Testis (tissue), 3 donors: Measurements from ENCODE around the gene CRACDL. TPM values are rescaled to one million over a fixed set of nuclear protein-coding genes. Genes with fewer than 3 reads are reported as not detected.

ENCODE experiments used
- DNase-seq: peaks from one replicate; pipeline ENCODE4 v3.0.0-alpha.2; 2019
- H3K27ac ChIP-seq, 2 donors: fragments of 200-600 bp; sonication (generic); one replicate each; pipeline ENCODE4 v1.5.1; 2019
- H3K27me3 ChIP-seq: fragments of 200-600 bp; sonication (generic); one replicate; pipeline ENCODE4 v1.5.1; 2019
- H3K36me3 ChIP-seq: fragments of 200-600 bp; sonication (generic); one replicate; pipeline ENCODE4 v1.5.1; 2017; ENCODE audit warnings: low read depth; ENCODE audit errors: missing control alignments
- H3K4me1 ChIP-seq: fragments of 200-600 bp; sonication (generic); one replicate; pipeline ENCODE4 v1.5.1; 2019
- H3K4me3 ChIP-seq, 2 donors: fragments of 200-600 bp; sonication (generic); one replicate each; pipeline ENCODE4 v1.5.1; 2017 to 2019
- H3K9me3 ChIP-seq: fragments of 200-600 bp; sonication (generic); one replicate; pipeline ENCODE4 v1.5.1; 2017
- POLR2A ChIP-seq: fragments of 450-650 bp; IDR thresholded peaks from one replicate; pipeline ENCODE4 v1.6.1; 2017; ENCODE audit warnings: antibody characterized with exemption, mild to moderate bottlenecking, moderate library complexity
- WGBS, 2 donors: methylation state at CpG; one replicate each; pipeline ENCODE4 v1.1.5; 2018; 5-methylcytosine and 5-hydroxymethylcytosine counted together
- intact Hi-C: fragments of 100-400 bp; cut with DNase I; formaldehyde crosslinking; loops from one replicate; pipeline ENCODE4 v1.15.1; 2023; ENCODE audit warnings: low total_unique reads
- polyA plus RNA-seq: library from polyadenylated mRNA; stranded (reverse); fragments of 350-450 nt; fragmentation: Illumina TruSeq; extraction: RNeasy Lipid Tissue Mini Kit (QIAGEN cat#74804); gene quantifications from one replicate; pipeline ENCODE4 v1.2.3, GENCODE V29; 2014; ENCODE audit warnings: low read depth, low replicate concordance; ENCODE audit not compliant: insufficient read depth
- total RNA-seq, 2 donors: library from RNA; depleted of rRNA; stranded (reverse); fragments of >200 nt; gene quantifications; one replicate each; pipeline ENCODE4 v1.2.3, GENCODE V29; 2016
- TF ChIP-seq, protein P1 (sequence below), 3 experiments: fragments of 450-650 bp in 2 of 3; fragments of 200-600 bp in 1 of 3; sonication (generic) in 1 of 3; IDR thresholded peaks; one replicate each; pipeline ENCODE4 v1.5.1; 2016 to 2019; ENCODE audit warnings: antibody characterized with exemption in 3 of 3, mild to moderate bottlenecking in 2 of 3, moderate library complexity in 1 of 3

Gene CRACDL
- total and polyA plus RNA-seq, 3 donors from 2014 or later = 8.4 to 30.4 (median 29.1) TPM

DNA sequence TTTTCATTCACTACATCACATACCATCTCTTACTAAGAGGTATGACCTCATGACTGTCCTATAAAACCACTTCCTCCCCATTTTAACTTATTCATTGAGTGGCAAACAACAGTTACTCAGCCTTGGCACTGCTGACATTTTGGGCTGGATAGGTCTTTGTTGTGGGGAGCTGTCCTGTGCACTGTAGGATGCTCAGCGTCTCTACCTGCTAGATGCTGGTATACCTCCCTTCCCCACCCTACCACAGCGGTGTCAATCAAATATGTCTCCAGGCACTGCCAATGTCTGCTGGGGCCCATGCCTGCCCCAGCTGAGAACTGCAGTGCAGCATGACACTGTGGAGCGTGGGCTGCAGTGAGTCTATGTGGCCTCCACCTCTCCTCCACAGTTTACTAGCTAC is 128.8 kb downstream of the CRACDL start:
- intact Hi-C loops = no loop called here
- H3K9me3 ChIP-seq = no peaks in the 10 kb centered on the region
- no peak overlapping the region for H3K27ac ChIP-seq
- 89 to 100% methylated on average over 3 of the region's 3 CpGs for WGBS, 2 donors
- no peaks in the 10 kb centered on the region for H3K4me1 ChIP-seq
- H3K4me3 ChIP-seq = no peak overlapping the region
- no peaks in the 10 kb centered on the region for H3K36me3 ChIP-seq
- TF ChIP-seq, protein P1, sequence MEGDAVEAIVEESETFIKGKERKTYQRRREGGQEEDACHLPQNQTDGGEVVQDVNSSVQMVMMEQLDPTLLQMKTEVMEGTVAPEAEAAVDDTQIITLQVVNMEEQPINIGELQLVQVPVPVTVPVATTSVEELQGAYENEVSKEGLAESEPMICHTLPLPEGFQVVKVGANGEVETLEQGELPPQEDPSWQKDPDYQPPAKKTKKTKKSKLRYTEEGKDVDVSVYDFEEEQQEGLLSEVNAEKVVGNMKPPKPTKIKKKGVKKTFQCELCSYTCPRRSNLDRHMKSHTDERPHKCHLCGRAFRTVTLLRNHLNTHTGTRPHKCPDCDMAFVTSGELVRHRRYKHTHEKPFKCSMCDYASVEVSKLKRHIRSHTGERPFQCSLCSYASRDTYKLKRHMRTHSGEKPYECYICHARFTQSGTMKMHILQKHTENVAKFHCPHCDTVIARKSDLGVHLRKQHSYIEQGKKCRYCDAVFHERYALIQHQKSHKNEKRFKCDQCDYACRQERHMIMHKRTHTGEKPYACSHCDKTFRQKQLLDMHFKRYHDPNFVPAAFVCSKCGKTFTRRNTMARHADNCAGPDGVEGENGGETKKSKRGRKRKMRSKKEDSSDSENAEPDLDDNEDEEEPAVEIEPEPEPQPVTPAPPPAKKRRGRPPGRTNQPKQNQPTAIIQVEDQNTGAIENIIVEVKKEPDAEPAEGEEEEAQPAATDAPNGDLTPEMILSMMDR (IDR thresholded peaks at IDR 0.05) = no peak
- TF ChIP-seq POLR2A = no peak
- DNase-seq = no peak
- no peaks in the 10 kb centered on the region for H3K27me3 ChIP-seq

DNA sequence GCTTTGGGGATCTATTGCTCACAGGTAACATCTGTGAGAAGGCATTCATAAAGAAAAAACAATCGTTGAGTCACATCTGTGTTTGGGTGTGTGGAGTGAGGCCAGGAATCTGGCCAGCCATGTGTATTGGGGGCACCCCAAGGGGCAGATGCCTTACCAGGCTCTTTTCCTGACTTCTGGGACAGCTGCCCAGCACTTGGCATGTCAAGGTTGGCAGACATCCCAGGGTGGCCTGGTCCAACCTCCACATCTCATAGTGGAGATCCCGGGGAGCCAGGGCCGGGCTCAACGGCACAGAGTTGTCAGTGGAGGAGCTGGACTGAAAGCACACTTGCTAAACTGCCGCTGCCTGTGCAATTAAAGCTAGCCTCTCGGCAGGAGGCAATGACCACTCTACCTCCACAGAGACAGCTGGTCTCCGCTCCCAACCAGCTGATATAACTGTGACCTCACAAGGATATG is 129.8 kb downstream of the CRACDL start:
- Histone ChIP-seq H3K4me1 (no peaks in the 10 kb centered on the region), H3K27me3 (no peaks in the 10 kb centered on the region), H3K27ac (no peak overlapping the region), H3K36me3 (no peaks in the 10 kb centered on the region), H3K9me3 (no peaks in the 10 kb centered on the region), H3K4me3 (no peak overlapping the region)
- no peak for TF ChIP-seq POLR2A
- TF ChIP-seq, protein P1 (IDR thresholded peaks at IDR 0.05) = no peak
- intact Hi-C loops = no loop called here
- WGBS, 2 donors = 43 to 51% methylated on average over 6 to 7 of the region's 7 CpGs
- peak; percentile 78 for DNase-seq

DNA sequence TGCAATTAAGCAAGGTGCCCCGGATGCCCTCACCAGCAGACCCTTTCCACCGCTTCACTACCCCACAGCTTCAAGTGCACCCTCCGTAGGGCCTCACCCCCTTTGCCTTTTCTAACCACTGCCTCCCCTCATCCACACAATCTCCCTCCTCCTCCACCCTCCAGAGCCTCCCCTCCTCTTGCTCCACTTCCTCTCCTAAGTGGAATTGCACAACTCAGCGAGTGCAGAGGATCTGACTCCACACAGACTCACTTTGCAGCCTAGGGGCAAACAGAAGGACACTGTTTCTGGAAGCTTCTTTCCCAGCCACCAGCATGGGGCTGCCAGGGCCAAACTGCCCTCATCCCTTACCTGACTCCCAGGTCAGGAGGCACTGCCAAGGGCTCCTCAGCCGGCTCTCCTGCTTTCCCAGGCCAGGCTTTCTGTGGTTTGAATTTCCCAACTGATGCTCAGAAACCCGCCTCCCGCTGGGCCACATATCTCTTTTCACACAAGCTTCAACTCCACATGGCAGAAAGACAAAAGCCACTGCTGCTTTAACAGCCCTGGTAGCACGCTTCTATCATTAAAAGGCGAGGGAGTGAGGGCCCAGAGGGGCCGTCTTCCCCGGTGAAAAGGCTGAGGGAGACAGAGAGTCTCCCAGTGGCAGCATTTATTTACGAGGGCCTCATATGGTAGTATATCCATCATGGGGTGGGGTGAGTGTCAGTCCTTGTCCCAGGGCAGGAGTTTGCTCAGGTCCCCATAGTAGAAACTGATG is 130.4 kb downstream of the CRACDL start:
- TF ChIP-seq, protein P1 (IDR thresholded peaks at IDR 0.05) = no peak
- no peak for TF ChIP-seq POLR2A
- intact Hi-C loops = no loop called here
- no peak for DNase-seq
- H3K4me3 ChIP-seq = no peak overlapping the region
- H3K4me1 ChIP-seq = no peaks in the 10 kb centered on the region
- no peaks in the 10 kb centered on the region for H3K27me3 ChIP-seq
- H3K36me3 ChIP-seq = no peaks in the 10 kb centered on the region
- 64 to 70% methylated on average over 11 to 12 of the region's 12 CpGs for WGBS, 2 donors
- H3K9me3 ChIP-seq = no peaks in the 10 kb centered on the region
- no peak overlapping the region for H3K27ac ChIP-seq

DNA sequence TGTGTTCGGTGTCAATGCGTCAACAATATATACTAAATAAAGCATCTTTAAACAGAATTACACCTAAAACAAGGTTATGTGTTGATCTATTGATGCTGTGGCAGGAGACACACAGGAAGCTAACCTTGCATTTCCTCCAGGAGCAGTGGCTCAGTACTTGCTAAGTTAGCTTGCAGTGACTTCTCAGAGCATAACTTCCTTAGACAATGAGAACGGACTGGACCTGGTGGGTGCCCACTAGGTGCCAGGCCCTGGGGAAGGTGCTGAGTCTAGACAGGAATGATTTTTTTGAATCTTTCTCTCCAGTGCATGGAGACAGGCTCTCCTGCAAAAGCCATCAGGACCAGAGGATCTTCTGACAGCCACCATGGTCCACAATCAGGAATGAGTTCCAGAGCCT is 131.3 kb downstream of the CRACDL start:
- 94 to 96% methylated on average over 3 of the region's 3 CpGs for WGBS, 2 donors
- DNase-seq = no peak
- no peaks in the 10 kb centered on the region for H3K27me3 ChIP-seq
- H3K4me1 ChIP-seq = no peaks in the 10 kb centered on the region
- intact Hi-C loops = no loop called here
- no peaks in the 10 kb centered on the region for H3K36me3 ChIP-seq
- no peaks in the 10 kb centered on the region for H3K9me3 ChIP-seq
- no peak overlapping the region for H3K4me3 ChIP-seq
- no peak for TF ChIP-seq POLR2A
- TF ChIP-seq, protein P1 (IDR thresholded peaks at IDR 0.05) = no peak
- H3K27ac ChIP-seq = no peak overlapping the region

DNA sequence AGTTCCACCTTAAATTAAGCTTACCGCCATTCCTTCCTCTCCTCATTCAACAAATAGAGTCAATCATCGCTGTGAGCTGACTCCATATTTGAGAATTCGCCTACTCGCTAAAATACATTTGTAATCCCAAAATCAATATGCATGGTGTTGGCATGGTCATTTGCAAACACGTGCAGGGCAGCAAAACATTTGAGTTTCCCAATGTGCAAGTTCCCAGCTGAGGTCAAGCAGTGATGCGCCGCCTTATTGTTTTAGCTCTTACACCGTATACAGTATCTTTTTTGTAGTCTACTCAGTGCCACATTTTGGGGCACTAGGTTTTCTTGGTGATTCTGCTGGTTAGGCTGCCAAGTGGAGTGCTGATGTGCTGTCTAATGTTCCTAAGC is 131.8 kb downstream of the CRACDL start:
- intact Hi-C loops = no loop called here
- Histone ChIP-seq H3K27me3 (no peaks in the 10 kb centered on the region), H3K4me3 (no peak overlapping the region), H3K4me1 (no peaks in the 10 kb centered on the region), H3K36me3 (no peaks in the 10 kb centered on the region), H3K27ac (no peak overlapping the region), H3K9me3 (no peaks in the 10 kb centered on the region)
- 92 to 93% methylated on average over 8 of the region's 8 CpGs for WGBS, 2 donors
- DNase-seq = no peak
- TF ChIP-seq POLR2A = no peak
- TF ChIP-seq, protein P1 (IDR thresholded peaks at IDR 0.05) = no peak
